Testis (tissue), 2 donors: ENCODE measurements around the gene CACNA1E.

Source experiments
- POLR2A ChIP-seq: fragments of 450-650 bp; IDR thresholded peaks from one replicate; pipeline ENCODE4 v1.6.1; 2017; ENCODE audit warnings: antibody characterized with exemption, mild to moderate bottlenecking, moderate library complexity
- TF ChIP-seq, protein P1 (sequence below), 3 experiments: fragments of 450-650 bp in 2 of 3; fragments of 200-600 bp in 1 of 3; sonication (generic) in 1 of 3; IDR thresholded peaks; one replicate each; pipeline ENCODE4 v1.5.1; 2016 to 2019; ENCODE audit warnings: antibody characterized with exemption in 3 of 3, mild to moderate bottlenecking in 2 of 3, moderate library complexity in 1 of 3

DNA sequence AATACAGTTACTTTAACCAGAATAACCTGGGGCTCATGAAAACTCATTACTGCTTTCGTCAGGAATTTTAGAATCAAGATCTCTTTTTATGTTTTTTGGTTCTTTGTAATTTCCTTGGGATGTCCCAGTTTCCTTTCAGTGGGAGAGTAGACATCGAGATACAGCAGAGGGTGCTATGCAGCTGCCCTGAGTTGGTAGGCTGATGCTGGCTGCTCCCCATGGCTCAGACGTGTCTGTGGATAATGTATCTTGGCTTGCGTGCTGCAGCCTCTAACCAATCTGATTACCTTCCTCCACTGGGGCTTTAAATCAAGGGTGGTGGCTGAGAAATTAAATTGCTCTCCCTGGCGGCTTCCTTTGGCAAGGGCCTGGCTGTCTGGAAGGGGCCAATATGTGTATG, 253.7 kb downstream of the CACNA1E start:
- TF ChIP-seq POLR2A = no peak
- TF ChIP-seq, protein P1, sequence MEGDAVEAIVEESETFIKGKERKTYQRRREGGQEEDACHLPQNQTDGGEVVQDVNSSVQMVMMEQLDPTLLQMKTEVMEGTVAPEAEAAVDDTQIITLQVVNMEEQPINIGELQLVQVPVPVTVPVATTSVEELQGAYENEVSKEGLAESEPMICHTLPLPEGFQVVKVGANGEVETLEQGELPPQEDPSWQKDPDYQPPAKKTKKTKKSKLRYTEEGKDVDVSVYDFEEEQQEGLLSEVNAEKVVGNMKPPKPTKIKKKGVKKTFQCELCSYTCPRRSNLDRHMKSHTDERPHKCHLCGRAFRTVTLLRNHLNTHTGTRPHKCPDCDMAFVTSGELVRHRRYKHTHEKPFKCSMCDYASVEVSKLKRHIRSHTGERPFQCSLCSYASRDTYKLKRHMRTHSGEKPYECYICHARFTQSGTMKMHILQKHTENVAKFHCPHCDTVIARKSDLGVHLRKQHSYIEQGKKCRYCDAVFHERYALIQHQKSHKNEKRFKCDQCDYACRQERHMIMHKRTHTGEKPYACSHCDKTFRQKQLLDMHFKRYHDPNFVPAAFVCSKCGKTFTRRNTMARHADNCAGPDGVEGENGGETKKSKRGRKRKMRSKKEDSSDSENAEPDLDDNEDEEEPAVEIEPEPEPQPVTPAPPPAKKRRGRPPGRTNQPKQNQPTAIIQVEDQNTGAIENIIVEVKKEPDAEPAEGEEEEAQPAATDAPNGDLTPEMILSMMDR (IDR thresholded peaks at IDR 0.05) = no peak
